H1 (cell line): Measurements from ENCODE around the gene IL17RE. TPM values are rescaled to one million over a fixed set of nuclear protein-coding genes. Genes with fewer than 3 reads are reported as not detected.

ENCODE experiments used
- CTCF ChIA-PET: fragments of 300-600 bp; sonication (Branson Sonifier 250); formaldehyde crosslinking; loops from one replicate; lab custom pipeline; 2021; ENCODE audit not compliant: partially characterized antibody; lab: Charles Lee
- POLR2A ChIA-PET: fragments of 300-600 bp; sonication (Branson Sonifier 250); formaldehyde crosslinking; loops from one replicate; lab custom pipeline; 2021; ENCODE audit warnings: inconsistent platforms; ENCODE audit not compliant: partially characterized antibody; lab: Charles Lee
- DNase-seq, 2 experiments: peaks; one replicate each; pipeline versions ENCODE4 v3.0.0 to v3.0.0-alpha.2; 2010 to 2022; ENCODE audit warnings: low spot score in 2 of 2, low read depth in 1 of 2, mixed read lengths in 1 of 2
- FAIRE-seq: peaks from 2 replicates; lab custom pipeline; 2011; peaks lifted over from hg19 to GRCh38; lab: Jason Lieb, UNC
- H2AFZ ChIP-seq: 2 replicates; pipeline ENCODE4 v1.8.1; 2012; ENCODE audit warnings: low read length, inconsistent platforms
- H2AK5ac ChIP-seq: 2 replicates; pipeline ENCODE4 v1.6.1; 2013; ENCODE audit warnings: low read depth, low read length
- H2BK120ac ChIP-seq: replicated peaks from 2 replicates; pipeline ENCODE3; 2013; ENCODE audit warnings: low read depth, low read length, inconsistent platforms
- H2BK12ac ChIP-seq: 2 replicates; pipeline ENCODE4 v1.6.1; 2013; ENCODE audit warnings: low read depth, low read length
- H2BK15ac ChIP-seq: 2 replicates; pipeline ENCODE4 v1.6.1; 2013; ENCODE audit warnings: low read length
- H2BK20ac ChIP-seq: 2 replicates; pipeline ENCODE4 v1.6.1; 2013; ENCODE audit warnings: low read length
- H2BK5ac ChIP-seq: 2 replicates; pipeline ENCODE4 v1.6.1; 2013; ENCODE audit warnings: low read depth, low read length
- H3K14ac ChIP-seq: 2 replicates; pipeline ENCODE4 v1.6.1; 2013; ENCODE audit warnings: inconsistent platforms; ENCODE audit not compliant: insufficient read length
- H3K18ac ChIP-seq: 2 replicates; pipeline ENCODE4 v1.6.1; 2013; ENCODE audit warnings: low read length; ENCODE audit errors: extremely low read depth
- H3K23ac ChIP-seq: 2 replicates; pipeline ENCODE4 v1.6.1; 2013; ENCODE audit warnings: inconsistent platforms; ENCODE audit not compliant: insufficient read length
- H3K23me2 ChIP-seq: 2 replicates; pipeline ENCODE4 v1.6.1; 2013; ENCODE audit warnings: low read depth, low read length
- H3K27ac ChIP-seq: 2 replicates; pipeline ENCODE4 v1.6.1; 2011; ENCODE audit warnings: low read depth, low read length, inconsistent platforms
- H3K27me3 ChIP-seq, 4 experiments: replicated peaks in 1 of 4; 1 replicate in 1 of 4; 2 replicates in 3 of 4; pipeline versions ENCODE4 v1.6.1 to v1.8.1; 2011 to 2013; ENCODE audit warnings: low read length in 3 of 4, mild to moderate bottlenecking in 3 of 4, inconsistent platforms in 2 of 4, mixed read lengths in 2 of 4, moderate library complexity in 1 of 4; ENCODE audit not compliant: control insufficient read depth in 3 of 4, insufficient read depth in 3 of 4; ENCODE audit errors: extremely low read depth in 1 of 4
- H3K36me3 ChIP-seq, 4 experiments: 2 replicates each; pipeline versions ENCODE4 v1.6.1 to v1.8.1; 2011 to 2013; ENCODE audit warnings: mild to moderate bottlenecking in 4 of 4, low read length in 3 of 4, moderate library complexity in 2 of 4, control low read depth in 1 of 4, inconsistent platforms in 1 of 4; ENCODE audit not compliant: insufficient read depth in 4 of 4, control insufficient read depth in 2 of 4
- H3K4ac ChIP-seq: replicated peaks from 2 replicates; pipeline ENCODE3; 2013; ENCODE audit warnings: low read length, low read depth, mixed read lengths, inconsistent platforms; ENCODE audit not compliant: insufficient read length
- H3K4me1 ChIP-seq, 4 experiments: replicated peaks in 1 of 4; 1 replicate in 1 of 4; 2 replicates in 3 of 4; pipeline versions ENCODE4 v1.6.1 to v1.8.1; 2011 to 2013; ENCODE audit warnings: low read length in 3 of 4, inconsistent platforms in 2 of 4, mixed read lengths in 1 of 4; ENCODE audit not compliant: insufficient read depth in 4 of 4, control insufficient read depth in 3 of 4
- H3K4me2 ChIP-seq, 2 experiments: 2 replicates each; pipeline versions ENCODE4 v1.6.1 to v1.8.1; 2011 to 2013; ENCODE audit warnings: low read depth in 2 of 2, low read length in 2 of 2, control low read depth in 1 of 2, inconsistent platforms in 1 of 2, mild to moderate bottlenecking in 1 of 2; ENCODE audit not compliant: insufficient read depth in 1 of 2
- H3K4me3 ChIP-seq, 4 experiments: fragments of 200-600, 300-600 bp in 1 of 4; sonication (generic), shearing (Covaris generic), sonication (Bioruptor Twin) in 1 of 4; 2 replicates each; pipeline versions ENCODE4 v1.5.1 to v1.8.1; 2011 to 2016; ENCODE audit warnings: low read length in 4 of 4, low read depth in 3 of 4, control low read depth in 2 of 4, inconsistent platforms in 2 of 4, mild to moderate bottlenecking in 2 of 4, mixed read lengths in 1 of 4, moderate library complexity in 1 of 4; ENCODE audit not compliant: insufficient read depth in 2 of 4; ENCODE audit errors: extremely low read depth in 1 of 4
- H3K56ac ChIP-seq: replicated peaks from 2 replicates; pipeline ENCODE3; 2013; ENCODE audit warnings: low read depth, mild to moderate bottlenecking, mixed read lengths, low read length, inconsistent platforms; ENCODE audit not compliant: insufficient read length
- H3K79me1 ChIP-seq: 2 replicates; pipeline ENCODE4 v1.6.1; 2013; ENCODE audit warnings: low read depth, low read length, control low read depth
- H3K79me2 ChIP-seq, 2 experiments: 2 replicates each; pipeline versions ENCODE4 v1.6.1 to v1.8.1; 2012 to 2013; ENCODE audit warnings: low read length in 2 of 2, mild to moderate bottlenecking in 2 of 2, inconsistent platforms in 1 of 2; ENCODE audit not compliant: insufficient read depth in 2 of 2, control insufficient read depth in 1 of 2
- H3K9ac ChIP-seq, 4 experiments: replicated peaks in 1 of 4; 1 replicate in 1 of 4; 2 replicates in 3 of 4; pipeline versions ENCODE4 v1.6.1 to v1.8.1; 2011 to 2013; ENCODE audit warnings: low read depth in 3 of 4, low read length in 3 of 4, control low read depth in 2 of 4, mild to moderate bottlenecking in 2 of 4, moderate library complexity in 2 of 4, inconsistent platforms in 1 of 4; ENCODE audit errors: extremely low read depth in 1 of 4
- H3K9me3 ChIP-seq, 2 experiments: 2 replicates each; pipeline versions ENCODE4 v1.6.1 to v1.8.1; 2012 to 2013; ENCODE audit warnings: mild to moderate bottlenecking in 2 of 2, moderate library complexity in 2 of 2, control low read depth in 1 of 2, inconsistent platforms in 1 of 2, low read depth in 1 of 2, low read length in 1 of 2, mixed read lengths in 1 of 2; ENCODE audit not compliant: insufficient read depth in 2 of 2
- H4K20me1 ChIP-seq, 2 experiments: replicated peaks in 1 of 2; 2 replicates each; pipeline versions ENCODE3 to v1.8.1; 2011 to 2013; ENCODE audit warnings: inconsistent platforms in 2 of 2, low read length in 2 of 2, mild to moderate bottlenecking in 1 of 2; ENCODE audit not compliant: insufficient read depth in 2 of 2, control insufficient read depth in 1 of 2
- H4K5ac ChIP-seq: 2 replicates; pipeline ENCODE4 v1.6.1; 2013; ENCODE audit warnings: low read length, low read depth, mixed read lengths, inconsistent platforms; ENCODE audit not compliant: insufficient read length
- H4K8ac ChIP-seq: 2 replicates; pipeline ENCODE4 v1.8.0; 2013; ENCODE audit warnings: mild to moderate bottlenecking, moderate library complexity, low read length, inconsistent platforms; ENCODE audit not compliant: insufficient read depth; ENCODE audit errors: extremely low read depth
- H4K91ac ChIP-seq: replicated peaks from 2 replicates; pipeline ENCODE3; 2013; ENCODE audit warnings: low read length, mixed read lengths, inconsistent platforms; ENCODE audit not compliant: insufficient read length
- CBX8 ChIP-seq: fragments of 300-800, 300-1000 bp; sonication (generic); IDR thresholded peaks from 2 replicates; pipeline ENCODE4 v1.7.1; 2016; ENCODE audit warnings: low read depth, low read length, borderline replicate concordance
- GABPA ChIP-seq: IDR thresholded peaks from 2 replicates; pipeline ENCODE4 v1.6.1; 2011; ENCODE audit warnings: mild to moderate bottlenecking, low read length, moderate library complexity, borderline replicate concordance; ENCODE audit not compliant: insufficient read depth
- HDAC6 ChIP-seq: IDR thresholded peaks from one replicate; pipeline ENCODE4 v1.7.1; 2012; ENCODE audit warnings: low read depth, mild to moderate bottlenecking, inconsistent platforms, low read length, moderate library complexity
- RXRA ChIP-seq: IDR thresholded peaks from 2 replicates; pipeline ENCODE4 v1.6.1; 2011; ENCODE audit warnings: low read depth, mild to moderate bottlenecking, low read length, moderate library complexity; ENCODE audit not compliant: insufficient read depth
- SIX5 ChIP-seq: IDR thresholded peaks from 2 replicates; pipeline ENCODE4 v1.6.1; 2011; ENCODE audit warnings: mild to moderate bottlenecking, low read depth, low read length
- SUZ12 ChIP-seq: fragments of 200-600 bp; sonication (generic); IDR thresholded peaks from 2 replicates; pipeline ENCODE4 v1.6.1; 2012; ENCODE audit warnings: mild to moderate bottlenecking, inconsistent platforms, low read length, moderate library complexity, mixed read lengths
- TCF12 ChIP-seq: IDR thresholded peaks from 2 replicates; pipeline ENCODE4 v1.6.1; 2011; ENCODE audit warnings: low read depth, mild to moderate bottlenecking, low read length
- WGBS, 2 experiments: shearing (Covaris generic) in 1 of 2; methylation state at CpG; one replicate each; pipeline versions ENCODE4 v1.1.6 to v1.1.7; 2013 to 2015; ENCODE audit warnings: low lambda C conversion rate in 2 of 2, mixed read lengths in 2 of 2, inconsistent platforms in 1 of 2, low coverage in 1 of 2, missing lambda C conversion rate in 1 of 2; ENCODE audit not compliant: insufficient replicate concordance in 2 of 2, insufficient coverage in 1 of 2, insufficient read length in 1 of 2; ENCODE audit errors: extremely low coverage in 1 of 2, missing lambda C conversion rate in 1 of 2; 5-methylcytosine and 5-hydroxymethylcytosine counted together
- polyA plus RNA-seq, 7 experiments: library from polyadenylated mRNA; depleted of rRNA in 3 of 7; stranded (reverse) in 5 of 7; unstranded in 2 of 7; fragments of >200 nt in 5 of 7; fragments of 200-250 nt in 2 of 7; gene quantifications; 1 replicate in 5 of 7; 2 replicates in 1 of 7; 4 replicates in 1 of 7; pipeline versions ENCODE4 v1.2.1 to v1.2.3, GENCODE V29; 2011 to 2013; ENCODE audit warnings: missing spikeins in 2 of 7, mixed read lengths in 2 of 7
- total RNA-seq: library from RNA; stranded (reverse); fragmentation: NEBNext Ultra II Directional; extraction: Animal tissue kit (Norgen Biotek cat#: 25700); gene quantifications from 2 replicates; pipeline ENCODE4 v1.2.1, GENCODE V29; 2021
- TF ChIP-seq, protein P1 (sequence below), 3 experiments: IDR thresholded peaks; 1 replicate in 2 of 3; 2 replicates in 1 of 3; pipeline versions ENCODE4 v1.5.1 to v1.6.1; 2011; ENCODE audit warnings: low read length in 3 of 3, mild to moderate bottlenecking in 3 of 3, inconsistent platforms in 2 of 3, low read depth in 1 of 3, moderate library complexity in 1 of 3; ENCODE audit not compliant: insufficient read depth in 1 of 3; ENCODE audit errors: control extremely low read depth in 1 of 3

Gene IL17RE
- total and polyA plus RNA-seq, 2 of the 8 experiments (the other 6 are each of a cell fraction or from before 2014, with no cell fraction given), result 3.4 to 4.9 TPM

GRCh38 chr3:9898467-9899241, 4.0 kb upstream of the IL17RE start:
- DNase-seq (no peak), FAIRE-seq (no peak)
- H4K91ac ChIP-seq, result no peak overlapping the region
- TF ChIP-seq, protein P1, sequence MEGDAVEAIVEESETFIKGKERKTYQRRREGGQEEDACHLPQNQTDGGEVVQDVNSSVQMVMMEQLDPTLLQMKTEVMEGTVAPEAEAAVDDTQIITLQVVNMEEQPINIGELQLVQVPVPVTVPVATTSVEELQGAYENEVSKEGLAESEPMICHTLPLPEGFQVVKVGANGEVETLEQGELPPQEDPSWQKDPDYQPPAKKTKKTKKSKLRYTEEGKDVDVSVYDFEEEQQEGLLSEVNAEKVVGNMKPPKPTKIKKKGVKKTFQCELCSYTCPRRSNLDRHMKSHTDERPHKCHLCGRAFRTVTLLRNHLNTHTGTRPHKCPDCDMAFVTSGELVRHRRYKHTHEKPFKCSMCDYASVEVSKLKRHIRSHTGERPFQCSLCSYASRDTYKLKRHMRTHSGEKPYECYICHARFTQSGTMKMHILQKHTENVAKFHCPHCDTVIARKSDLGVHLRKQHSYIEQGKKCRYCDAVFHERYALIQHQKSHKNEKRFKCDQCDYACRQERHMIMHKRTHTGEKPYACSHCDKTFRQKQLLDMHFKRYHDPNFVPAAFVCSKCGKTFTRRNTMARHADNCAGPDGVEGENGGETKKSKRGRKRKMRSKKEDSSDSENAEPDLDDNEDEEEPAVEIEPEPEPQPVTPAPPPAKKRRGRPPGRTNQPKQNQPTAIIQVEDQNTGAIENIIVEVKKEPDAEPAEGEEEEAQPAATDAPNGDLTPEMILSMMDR (IDR thresholded peaks at IDR 0.05; ENCODE audit: control extremely low read depth in 1 of 3, insufficient read depth in 1 of 3, low read depth in 1 of 3, low read length in 3 of 3), result no peak
- TF ChIP-seq GABPA (no peak), SUZ12 (no peak), CBX8 (no peak), SIX5 (no peak), RXRA (no peak), TCF12 (no peak), HDAC6 (no peak)
- no peak overlapping the region for H3K18ac ChIP-seq
- no peak overlapping the region for H3K4me3 ChIP-seq
- no peak overlapping the region for H3K9ac ChIP-seq
- no peak overlapping the region for H2BK12ac ChIP-seq
- H2BK5ac ChIP-seq, result no peak overlapping the region
- H3K27ac ChIP-seq, result no peak overlapping the region
- H3K14ac ChIP-seq, result no peak overlapping the region
- no peak overlapping the region for H3K56ac ChIP-seq
- H3K36me3 ChIP-seq, result peaks cover 0 to 4% (median 2%) of the 10 kb centered on the region in 4 experiments; a peak in 4 of 8 replicates
- ChIA-PET POLR2A (interaction anchor here (1.4 kb wide), 1 partner anchor 22 kb away, joined by 6 read pairs; no protein-coding TSS in a partner anchor), CTCF (interaction anchor here (1.1 kb wide), 2 partner anchors 48 to 79 kb away, joined by 3 read pairs; no protein-coding TSS in a partner anchor)
- no peak overlapping the region for H2BK15ac ChIP-seq
- no peaks in the 10 kb centered on the region for H3K27me3 ChIP-seq
- H3K4me2 ChIP-seq, result no peak overlapping the region
- H2BK20ac ChIP-seq, result no peak overlapping the region
- H2AK5ac ChIP-seq, result no peak overlapping the region
- no peaks in the 10 kb centered on the region for H3K79me1 ChIP-seq
- no peak overlapping the region for H4K8ac ChIP-seq
- H2AFZ ChIP-seq, result no peak overlapping the region
- no peaks in the 10 kb centered on the region for H4K20me1 ChIP-seq
- H3K4ac ChIP-seq, result no peak overlapping the region
- no peak overlapping the region for H2BK120ac ChIP-seq
- no peaks in the 10 kb centered on the region for H3K79me2 ChIP-seq
- H4K5ac ChIP-seq, result no peak overlapping the region
- H3K4me1 ChIP-seq, result peaks cover 5 to 14% (median 11%) of the 10 kb centered on the region in 4 experiments
- 87% methylated on average over 8 of the region's 8 CpGs; no CpG with 5 or more reads in 1 of the 2 experiments for WGBS, 2 experiments
- no peak overlapping the region for H3K23ac ChIP-seq
- no peaks in the 10 kb centered on the region for H3K9me3 ChIP-seq
- H3K23me2 ChIP-seq, result no peaks in the 10 kb centered on the region
